ENCODE results near the gene B3GAT1.
"Not testable (repeated sequence)": the region's sequence is repeated elsewhere in the genome, so short reads cannot be mapped to it uniquely, and the experiment has no call there.

Gene B3GAT1, protein sequence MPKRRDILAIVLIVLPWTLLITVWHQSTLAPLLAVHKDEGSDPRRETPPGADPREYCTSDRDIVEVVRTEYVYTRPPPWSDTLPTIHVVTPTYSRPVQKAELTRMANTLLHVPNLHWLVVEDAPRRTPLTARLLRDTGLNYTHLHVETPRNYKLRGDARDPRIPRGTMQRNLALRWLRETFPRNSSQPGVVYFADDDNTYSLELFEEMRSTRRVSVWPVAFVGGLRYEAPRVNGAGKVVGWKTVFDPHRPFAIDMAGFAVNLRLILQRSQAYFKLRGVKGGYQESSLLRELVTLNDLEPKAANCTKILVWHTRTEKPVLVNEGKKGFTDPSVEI

DNA sequence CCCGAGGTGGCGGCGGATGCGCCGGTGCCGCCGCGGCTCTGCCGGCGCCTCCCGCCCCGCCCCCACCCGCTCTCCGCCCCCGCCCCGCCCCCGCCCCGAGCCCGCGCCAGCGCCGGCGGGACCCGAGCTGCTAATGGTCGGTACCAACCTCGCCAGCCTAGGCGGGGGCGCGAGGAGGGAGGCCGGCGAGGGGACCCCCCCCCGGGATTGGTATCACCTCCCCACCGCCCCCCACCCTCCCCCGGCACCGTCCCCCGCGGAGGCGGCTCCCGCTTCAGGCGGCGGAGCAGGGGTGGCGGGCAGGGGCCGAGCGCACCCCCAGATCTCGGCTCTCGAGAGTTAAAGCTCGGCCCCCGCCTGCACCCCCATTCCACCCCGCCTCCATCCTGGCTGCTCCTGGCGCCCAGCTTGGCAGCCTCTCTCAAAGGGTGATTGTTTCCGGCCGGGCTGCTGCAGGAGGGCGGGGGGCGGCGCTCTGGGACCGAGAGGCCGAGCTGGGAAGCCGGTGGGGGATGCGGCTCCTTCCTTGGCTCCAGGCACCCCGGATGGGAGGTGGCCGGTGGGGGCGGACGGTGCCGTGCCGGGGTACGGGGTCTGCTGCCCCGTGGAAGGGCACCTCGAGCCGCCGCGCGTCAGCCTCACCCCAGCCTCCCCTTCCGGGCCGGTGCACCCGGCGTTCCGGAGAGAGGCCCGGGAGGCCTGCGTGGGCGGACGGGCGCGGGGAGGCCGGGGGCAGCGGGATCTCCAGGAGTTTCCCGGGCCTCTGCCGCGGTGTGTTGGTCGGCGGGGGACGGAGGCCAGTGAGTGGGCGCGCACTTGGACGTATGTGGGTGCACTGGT, at the start of gene B3GAT1:
Gene B3GAT1, minus strand, starts transcription at position 40 of the 840 bp plus-strand sequence. CDS start 24,583 bp downstream, outside the sequence.
- DNase-seq: no peak

DNA sequence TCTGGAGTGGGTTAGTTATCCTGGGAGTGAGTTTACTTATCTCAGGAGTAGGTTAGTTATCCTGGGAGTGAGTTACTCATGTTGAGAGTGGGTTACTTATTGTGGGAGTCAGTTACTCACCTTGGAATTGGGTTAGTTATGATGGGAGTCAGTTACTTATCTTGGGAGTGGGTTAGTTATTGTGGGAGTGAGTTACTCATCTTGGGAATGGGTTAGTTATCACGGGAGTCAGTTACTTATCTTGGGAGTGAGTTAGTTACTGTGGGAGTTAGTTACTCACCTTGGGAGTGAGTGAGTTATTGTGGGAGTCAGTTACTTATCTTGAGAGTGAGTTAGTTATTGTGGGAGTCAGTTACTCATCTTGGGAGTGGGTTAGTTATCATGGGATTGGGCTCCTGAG, 49.6 kb upstream of the B3GAT1 start:
- DNase-seq: no peak

DNA sequence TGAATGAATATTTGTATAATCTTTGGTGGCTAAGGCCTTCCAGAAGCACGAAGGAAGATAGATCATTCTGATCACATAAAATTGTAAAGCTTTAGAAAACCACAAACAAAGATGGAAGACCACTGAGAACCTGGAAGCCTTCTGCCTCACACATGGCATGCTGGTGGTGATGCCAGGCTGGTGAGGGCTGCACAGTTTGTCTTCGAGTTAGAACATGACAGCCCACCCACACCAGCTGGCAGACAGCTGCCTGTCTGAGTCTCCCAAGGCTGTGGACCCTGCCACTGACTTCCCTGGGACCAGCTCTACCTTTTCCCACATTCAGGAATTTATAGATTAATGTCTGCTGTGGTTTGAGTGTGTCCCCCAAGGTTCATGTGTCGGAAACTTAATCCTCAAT, 48.8 kb upstream of the B3GAT1 start:
- no peak for DNase-seq

DNA sequence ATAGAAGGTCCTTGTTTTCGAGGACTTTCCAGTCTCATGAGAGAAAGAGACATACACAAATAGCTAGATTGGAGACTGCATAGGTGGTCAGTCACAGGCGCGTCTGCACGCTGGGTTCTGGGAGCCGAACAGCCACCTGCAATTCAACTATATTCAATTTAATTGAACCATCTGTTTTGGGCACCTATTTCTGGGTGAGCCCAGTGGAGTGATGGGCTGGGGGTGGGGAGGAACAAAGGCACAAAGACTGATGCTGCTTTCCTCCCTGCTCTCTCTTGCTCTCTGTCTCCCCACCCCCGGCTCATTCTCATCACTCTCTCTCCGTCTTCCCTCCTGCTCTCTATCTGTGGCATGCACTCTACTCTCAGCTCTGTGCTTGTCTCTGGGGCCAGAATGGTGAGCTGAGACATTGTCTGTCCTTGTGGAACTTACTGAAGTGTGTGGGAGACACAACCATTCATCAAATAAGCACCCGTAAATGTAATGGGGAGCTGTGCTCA, 48.1 kb upstream of the B3GAT1 start:
- DNase-seq: no peak

DNA sequence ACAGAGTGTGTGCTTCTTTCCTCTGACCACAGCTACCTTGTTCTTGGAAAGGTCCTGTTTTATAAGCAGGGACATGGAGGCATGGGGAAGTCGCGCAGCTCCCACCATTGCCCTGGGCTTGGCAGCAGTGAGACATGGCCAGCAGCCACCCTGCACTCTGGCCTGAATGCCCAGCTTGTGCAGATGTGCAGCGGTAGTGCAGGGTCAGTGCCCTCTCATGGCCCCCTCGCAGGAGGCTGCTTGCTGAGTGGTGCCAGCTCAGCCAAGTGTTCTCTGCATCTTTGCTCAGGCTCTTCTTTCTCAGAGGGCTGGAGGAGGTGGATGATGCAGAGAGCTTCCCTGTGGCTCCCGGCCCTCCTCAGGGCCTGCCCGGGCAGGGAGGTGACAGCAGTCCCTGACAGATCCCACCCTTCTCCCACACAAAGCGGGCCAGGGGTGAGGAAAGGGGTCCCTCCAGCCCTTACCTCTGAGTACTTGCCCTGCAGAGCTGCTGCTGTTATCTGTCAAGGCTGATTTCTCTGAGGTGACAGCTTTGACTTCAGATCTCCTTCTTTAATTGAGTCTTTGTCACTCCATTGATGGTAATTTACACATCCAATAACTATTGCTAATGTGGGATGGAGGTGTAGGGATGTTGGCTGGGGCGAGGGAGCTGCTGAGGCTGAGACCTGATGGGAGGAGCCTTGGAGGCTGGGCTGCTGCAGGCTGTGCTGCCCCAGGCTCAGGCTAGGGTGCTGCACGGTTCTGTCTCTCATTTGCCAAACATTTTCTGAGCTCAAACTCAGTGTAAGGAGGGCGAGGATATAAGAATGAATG, 47.4 kb upstream of the B3GAT1 start:
- DNase-seq: no peak

DNA sequence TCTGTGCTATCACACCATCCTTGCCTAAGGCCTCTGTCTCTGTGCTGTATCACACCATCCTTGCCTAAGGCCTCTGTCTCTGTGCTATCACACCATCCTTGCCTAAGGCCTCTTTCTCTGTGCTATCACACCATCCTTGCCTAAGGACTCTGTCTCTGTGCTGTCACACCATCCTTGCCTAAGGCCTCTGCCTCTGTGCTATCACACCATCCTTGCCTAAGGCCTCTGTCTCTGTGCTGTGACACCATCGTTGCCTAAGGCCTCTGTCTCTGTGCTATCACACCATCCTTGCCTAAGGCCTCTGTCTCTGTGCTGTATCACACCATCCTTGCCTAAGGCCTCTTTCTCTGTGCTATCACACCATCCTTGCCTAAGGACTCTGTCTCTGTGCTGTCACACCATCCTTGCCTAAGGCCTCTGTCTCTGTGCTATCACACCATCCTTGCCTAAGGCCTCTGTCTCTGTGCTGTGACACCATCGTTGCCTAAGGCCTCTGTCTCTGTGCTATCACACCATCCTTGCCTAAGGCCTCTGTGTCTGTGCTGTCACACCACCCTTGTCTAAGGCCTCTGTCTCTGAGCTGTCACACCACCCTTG, 45.5 kb upstream of the B3GAT1 start:
- DNase-seq: not testable (repeated sequence)

DNA sequence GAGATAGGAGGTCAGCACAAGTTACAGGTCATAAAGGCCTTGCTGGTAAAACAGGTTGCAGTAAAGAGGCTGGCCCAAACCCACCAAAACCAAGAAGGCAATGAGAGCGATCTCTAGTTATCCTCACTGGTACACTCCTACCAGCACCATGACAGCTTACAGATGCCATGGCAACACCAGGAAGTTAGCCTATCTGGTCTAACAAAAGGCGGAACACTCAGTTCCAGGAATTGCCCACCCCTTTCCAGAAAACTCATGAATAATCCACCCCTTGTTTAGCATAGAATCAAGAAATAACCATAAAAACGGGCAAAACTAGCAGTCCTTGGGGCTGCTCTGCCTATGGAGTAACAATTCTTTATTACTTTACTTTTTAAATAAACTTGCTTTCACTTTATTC, 43.5 kb upstream of the B3GAT1 start:
- no peak for DNase-seq

DNA sequence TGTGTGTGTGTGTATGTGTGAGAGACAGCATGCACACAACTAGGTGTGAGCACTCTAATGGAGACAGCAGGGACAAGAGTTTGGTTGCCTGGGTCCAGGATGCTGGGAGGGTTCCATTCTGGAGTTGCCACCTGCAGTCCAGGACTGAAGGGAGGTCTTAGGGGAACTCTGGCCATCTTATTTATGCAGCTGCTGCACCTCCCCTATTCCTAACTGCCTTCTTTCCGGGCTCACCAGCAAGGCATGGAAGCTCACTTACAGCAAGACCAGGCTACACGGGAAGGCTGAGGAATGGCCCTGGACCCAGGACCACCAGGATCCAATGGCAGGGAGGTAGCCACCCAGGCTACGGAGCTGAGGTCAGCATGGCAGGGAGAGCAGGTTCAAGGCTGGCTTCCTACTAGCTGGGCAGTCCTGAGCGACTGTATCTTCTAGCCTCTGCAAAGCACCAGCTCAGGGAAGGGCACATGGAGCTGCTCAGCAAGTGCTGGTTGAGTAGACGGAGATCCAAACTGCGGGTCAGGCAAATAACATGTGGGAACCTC, 42.2 kb upstream of the B3GAT1 start:
- no peak for DNase-seq

DNA sequence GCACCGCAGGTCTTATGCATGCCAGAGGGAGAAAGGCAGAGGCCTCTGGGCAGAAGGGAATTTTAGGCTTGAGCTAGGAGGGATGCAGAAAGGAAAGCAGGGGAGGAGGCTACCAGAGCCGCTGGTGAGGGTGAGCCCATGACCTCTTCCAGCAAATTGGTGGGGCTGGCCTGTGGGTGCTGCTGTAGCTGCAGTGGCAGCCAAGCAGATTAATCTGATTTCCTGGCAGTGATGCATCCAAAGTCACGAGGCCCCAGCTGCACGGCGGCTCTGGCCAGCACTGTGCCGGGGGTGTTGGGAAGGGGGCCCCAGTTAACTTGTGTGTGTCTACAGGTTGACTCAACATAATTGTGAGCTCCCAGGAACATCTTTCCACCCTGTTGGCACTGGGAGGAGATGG, 41.4 kb upstream of the B3GAT1 start:
- DNase-seq: no peak

DNA sequence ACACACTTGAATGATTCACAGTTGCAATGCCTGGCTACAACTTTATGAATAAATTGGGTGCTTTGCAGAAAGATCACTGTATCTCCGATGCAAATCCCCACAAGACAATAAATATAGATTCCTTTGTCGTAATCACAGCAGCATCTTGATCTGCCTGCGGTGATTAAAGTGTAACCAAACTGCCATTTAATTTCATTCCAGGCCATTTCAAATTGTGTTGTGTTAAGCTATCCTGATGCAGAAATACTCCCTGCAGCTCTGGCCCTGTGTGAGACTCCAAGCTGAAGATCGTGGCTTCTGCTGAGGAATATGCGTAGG, 40.8 kb upstream of the B3GAT1 start:
- no peak for DNase-seq

DNA sequence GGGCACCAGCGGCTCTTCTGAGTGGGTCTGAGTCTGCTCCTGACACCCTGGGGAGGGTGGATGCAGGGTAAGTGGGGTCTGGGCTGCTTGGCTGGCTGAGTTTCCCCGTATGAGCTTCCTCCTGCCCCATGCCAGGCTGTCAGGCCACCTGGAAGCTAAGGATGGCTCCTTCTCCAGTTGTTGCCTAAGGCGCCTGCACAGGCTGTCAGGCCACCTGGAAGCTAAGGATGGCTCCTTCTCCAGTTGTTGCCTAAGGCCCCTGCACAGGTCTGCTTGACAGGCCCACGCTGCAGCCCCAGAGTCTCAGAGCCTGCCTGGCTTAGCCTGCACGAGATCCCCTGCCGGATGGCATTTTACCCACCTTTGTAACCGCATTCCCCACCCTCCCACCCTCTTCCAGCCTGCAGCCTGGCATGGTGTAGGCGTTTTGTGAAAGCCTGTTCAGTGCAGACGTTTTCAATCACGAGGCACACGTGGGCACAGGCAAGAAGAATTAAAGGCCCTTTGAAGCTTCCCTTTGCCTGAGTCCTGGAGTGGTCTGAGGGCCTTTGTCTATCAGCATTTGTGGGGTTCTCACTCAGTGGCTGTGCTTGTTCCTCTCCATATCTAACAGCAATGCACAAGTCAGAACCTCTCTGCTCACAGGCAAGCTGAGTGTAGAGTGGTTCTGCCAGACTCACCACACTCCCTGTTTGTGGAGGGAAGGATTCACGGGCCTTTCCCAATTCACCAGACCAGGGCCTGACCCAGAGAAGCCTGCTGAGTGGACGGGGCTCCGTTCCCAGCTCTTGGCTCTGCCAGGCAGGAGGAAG, 40.2 kb upstream of the B3GAT1 start:
- DNase-seq: no peak

DNA sequence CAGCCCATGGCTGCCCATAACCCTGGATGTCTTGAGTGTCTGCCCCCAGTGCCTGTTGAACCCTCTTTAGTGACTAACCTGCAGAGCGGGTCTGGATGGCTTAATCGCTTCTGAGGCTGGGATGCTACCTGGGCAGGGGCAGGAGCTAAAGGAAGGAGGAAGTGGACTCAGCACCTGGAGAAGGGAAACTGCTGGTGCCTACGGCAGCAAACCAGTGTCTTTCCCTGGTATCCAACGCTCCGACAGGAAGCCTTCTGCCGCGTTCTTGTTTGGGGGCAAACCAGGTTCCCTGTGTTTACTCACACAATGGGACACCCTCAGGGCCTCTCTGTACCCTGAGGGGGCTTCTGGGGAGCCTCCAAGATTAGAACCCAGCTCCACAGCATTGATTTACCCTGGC, 38.1 kb upstream of the B3GAT1 start:
- no peak for DNase-seq

DNA sequence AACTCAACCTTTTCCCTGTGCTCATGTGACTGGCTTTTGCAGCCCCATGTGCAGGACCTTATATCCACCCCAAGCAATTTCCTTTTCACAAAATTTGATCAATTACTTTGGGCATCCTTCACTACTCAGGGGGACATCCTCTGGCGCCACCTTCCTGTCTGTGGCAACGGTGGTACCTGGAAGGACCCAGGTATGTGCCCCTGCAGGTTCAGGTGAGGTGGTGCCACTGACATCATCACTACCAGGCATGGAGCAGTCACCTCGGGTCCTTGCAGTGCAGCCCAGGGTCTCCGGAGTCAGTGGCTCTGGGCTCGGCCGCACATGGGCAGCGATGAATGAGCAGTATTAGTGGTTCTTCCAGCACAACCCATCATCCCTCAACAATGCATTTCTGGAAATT, 37.7 kb upstream of the B3GAT1 start:
- DNase-seq: no peak

DNA sequence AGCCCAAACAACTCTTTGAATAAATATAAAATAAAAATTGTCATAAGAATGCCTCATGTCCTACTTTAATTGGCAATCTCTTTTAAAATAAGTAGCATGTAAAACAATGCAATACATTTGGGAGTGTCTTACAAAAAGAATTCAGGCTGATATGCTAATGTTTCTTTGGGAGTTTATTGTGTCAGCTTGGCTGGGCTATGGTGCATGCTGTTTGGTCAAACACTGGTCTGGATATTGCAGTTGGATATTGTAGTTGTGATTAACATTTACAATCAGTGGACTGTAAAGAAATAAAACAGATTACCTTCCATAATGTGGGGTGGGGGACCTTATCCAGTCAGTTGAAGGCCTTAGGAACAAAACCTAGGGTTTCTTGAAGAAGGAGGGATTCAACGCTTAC, 37.0 kb upstream of the B3GAT1 start:
- no peak for DNase-seq

DNA sequence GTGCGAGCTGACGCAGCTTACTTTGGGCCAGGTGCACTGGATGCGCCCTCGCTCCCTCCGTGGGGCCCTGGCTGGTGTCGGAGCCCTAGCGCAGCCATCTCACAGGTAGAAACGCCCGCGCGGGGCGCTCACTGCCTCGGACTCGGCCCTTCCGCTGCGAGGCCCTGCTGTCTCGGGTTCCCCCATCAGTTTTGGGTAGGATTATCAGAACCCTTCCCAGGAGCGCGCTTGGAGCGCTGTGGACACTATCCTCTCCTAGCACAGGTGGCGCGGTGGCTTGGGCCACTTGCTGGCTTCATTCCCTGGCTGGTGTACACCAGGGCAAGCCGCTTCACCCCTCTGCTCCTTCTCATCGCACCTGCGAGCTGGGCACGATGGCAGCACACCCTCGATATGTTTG, 35.7 kb upstream of the B3GAT1 start:
- no peak for DNase-seq

DNA sequence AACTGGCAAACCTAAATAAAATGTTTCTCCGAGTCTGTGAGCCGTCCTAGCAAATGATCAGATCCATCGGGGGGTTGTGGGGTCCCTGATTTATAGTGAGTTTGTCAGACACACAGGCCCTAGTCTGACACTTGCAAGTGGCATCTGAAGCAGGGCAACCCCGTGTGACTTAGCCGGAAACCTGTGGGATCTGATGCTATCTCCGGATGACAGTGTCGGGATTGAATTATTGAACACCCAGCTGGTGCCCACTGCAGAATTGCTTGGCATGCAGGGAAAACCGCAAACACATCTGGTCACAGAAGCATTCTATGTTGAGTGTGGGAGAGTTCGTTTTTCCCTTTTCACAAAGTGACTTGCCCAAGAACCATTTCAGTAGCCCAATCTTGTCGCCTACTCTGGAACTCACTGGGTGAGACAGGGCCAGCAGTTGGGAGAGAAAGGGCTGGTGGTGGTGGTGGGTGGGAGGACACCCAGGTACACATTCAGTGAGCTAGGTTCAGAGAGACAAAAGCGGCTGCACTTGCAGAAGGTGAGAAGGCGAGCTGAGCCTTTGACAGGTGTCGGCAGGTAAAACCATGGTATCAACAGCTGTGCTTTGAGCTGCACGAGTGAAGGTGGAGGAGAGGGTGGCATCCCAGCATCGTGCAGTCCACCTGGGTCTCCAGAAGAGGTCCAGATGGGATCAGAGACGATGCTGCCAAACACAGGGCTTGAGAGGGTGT, 33.7 kb upstream of the B3GAT1 start:
- no peak for DNase-seq

DNA sequence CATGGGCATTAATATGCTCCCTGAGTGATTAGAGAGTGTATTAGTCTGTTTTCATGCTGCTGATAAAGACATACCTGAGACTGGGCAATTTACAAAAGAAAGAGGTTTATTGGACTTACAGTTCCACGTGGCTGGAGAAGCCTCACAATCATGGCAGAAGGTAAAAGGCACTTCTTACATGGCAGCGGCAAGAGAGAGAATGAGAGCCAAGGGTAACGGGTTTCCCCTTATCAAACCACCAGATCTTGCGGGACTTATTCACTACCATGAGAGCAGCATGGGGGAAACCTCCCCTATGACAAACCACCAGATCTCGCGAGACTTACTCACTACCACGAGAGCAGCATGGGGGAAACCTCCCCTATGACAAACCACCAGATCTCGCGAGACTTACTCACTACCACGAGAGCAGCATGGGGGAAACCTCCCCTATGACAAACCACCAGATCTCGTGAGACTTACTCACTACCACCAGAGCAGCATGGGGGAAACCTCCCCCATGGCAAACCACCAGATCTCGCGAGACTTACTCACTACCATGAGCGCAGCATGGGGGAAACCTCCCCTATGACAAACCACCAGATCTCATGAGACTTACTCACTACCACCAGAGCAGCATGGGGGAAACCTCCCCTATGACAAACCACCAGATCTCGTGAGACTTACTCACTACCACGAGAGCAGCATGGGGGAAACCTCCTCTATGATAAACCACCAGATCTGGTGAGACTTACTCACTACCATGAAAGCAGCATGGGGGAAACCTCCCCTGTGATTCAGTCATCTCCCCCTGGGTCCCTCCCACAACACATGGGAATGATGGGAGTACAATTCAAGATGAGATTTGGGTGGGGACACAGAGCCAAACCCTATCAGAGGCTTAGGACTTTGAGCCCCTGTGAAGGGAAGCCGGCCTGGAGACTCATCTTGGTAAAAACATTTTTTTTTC, 32.4 kb upstream of the B3GAT1 start:
- DNase-seq: not testable (repeated sequence)

DNA sequence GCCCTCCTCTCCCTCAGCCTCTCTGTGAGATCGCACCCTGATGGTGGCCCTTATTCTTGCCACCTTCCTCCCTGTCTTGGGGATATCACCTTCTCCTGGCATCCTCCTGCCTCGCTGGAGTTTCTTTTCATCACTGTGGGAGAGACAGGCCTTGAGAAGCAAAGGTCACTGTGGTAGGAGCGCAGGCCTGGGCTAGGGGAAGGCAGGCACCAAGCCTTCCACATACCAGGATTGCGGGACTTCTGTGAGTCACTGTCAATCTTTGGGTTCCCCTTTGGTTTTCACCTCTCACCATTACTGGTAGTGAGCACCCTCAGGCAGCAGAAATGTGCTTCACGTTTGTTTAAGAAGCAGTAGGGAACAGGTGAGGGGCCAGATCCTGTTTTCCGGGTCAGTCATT, 31.2 kb upstream of the B3GAT1 start:
- DNase-seq: no peak

DNA sequence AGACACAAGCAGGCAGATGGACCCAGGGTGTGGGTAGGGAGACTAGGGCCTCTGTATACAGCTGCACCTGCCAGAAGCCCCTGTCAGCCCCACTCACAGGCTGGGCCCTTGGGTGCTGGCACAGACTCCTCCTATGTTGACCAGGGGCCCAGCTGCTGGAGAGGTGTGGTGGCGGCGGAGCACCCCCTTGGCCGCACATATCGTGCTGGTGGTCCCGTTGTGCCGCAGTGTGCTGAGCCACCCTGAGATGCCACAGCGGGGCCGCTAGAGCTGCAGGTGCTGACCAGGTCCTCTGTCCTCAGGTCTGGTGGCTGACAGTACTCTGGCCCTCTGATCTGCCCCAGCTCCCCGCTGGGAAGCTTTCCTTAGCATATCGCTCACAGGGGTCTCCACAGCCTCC, 30.2 kb upstream of the B3GAT1 start:
- DNase-seq: no peak

DNA sequence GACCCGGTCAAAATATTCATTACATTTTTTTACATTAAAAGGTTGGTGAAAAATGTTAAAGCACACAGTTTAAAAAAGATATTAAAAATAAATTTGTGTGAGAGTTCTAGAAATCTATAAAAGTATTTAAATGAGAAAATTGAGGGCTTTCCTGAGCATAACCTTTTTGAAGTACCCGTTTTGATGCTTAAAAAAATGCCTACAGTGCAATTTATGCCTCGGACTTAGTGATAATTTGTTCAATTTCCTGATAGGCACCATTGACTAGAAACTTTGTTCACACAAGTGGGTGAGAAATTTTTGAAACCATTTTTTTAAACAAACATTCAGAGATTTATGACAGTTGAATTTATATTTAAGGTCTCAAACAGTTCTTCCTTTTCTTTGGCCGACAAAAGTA, 29.7 kb upstream of the B3GAT1 start:
- no peak for DNase-seq

All from NCI-H748 treated with DMSO at 0.1 percent for 48 hours (cell line).